ENCODE measurements around the gene NOC2L.

DNA sequence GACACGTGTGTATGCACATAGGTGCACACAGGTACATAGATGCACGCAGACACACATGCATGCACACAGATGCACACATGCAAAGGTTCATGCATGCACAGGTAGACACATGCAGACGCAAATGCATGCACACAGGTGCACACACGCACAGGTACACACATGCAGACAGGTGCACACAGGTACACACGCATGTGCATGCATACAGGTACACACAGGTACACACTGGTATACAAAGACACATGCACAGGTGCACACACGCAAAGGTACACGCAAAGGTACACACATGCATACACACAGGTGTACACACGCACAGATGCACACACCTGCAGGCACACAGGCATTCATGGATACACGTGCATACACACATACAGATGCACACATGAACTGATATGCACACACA is 8.8 kb downstream of the NOC2L start:
- TF ChIP-seq TAF1 (IDR thresholded peaks at IDR 0.05; ENCODE audit: low read depth, low read length) (no peak), POLR2A (IDR thresholded peaks at IDR 0.05; ENCODE audit: low read depth, low read length) (no peak), POLR2AphosphoS5 (IDR thresholded peaks at IDR 0.05; ENCODE audit: low read depth, low read length) (no peak; the same call in 1 of the 2 replicates), SPI1 (IDR thresholded peaks at IDR 0.05; ENCODE audit: low read depth, low read length) (no peak), POU2F2 (IDR thresholded peaks at IDR 0.05; ENCODE audit: low read depth, low read length) (no peak), PAX5 (IDR thresholded peaks at IDR 0.05; ENCODE audit: insufficient read depth, low read length, severe bottlenecking) (no peak)
